A549 (cell line): ENCODE data around the gene TMPRSS11E.

Experiments used
- CHD2 ChIP-seq: fragments of 150-350 bp; IDR thresholded peaks from 2 replicates; pipeline ENCODE4 v1.6.1; 2014; ENCODE audit warnings: low read length; ENCODE audit not compliant: partially characterized antibody
- EHMT2 ChIP-seq: fragments of 200-600 bp; sonication (generic); IDR thresholded peaks from 2 replicates; pipeline ENCODE4 v1.6.1; 2016; ENCODE audit warnings: antibody characterized with exemption, low read depth, mild to moderate bottlenecking, moderate library complexity
- ELK1 ChIP-seq: fragments of 150-350 bp; IDR thresholded peaks from 2 replicates; pipeline ENCODE4 v1.6.1; 2014; ENCODE audit warnings: low read depth, mild to moderate bottlenecking, low read length
- HMGXB4 ChIP-seq: fragments of 250-450 bp; sonication (Bioruptor Pico); IDR thresholded peaks from 2 replicates; pipeline ENCODE4 v1.5.0; 2021; ENCODE audit warnings: mild to moderate bottlenecking, moderate library complexity, borderline replicate concordance
- PBX3 ChIP-seq: IDR thresholded peaks from 2 replicates; pipeline ENCODE4 v1.6.1; 2012
- PHF8 ChIP-seq: fragments of 200-600 bp; sonication (generic); IDR thresholded peaks from 2 replicates; pipeline ENCODE4 v1.6.1; 2016; ENCODE audit warnings: low read depth, mild to moderate bottlenecking, antibody characterized with exemption, moderate library complexity, borderline replicate concordance
- RCOR1 ChIP-seq: fragments of 150-350 bp; IDR thresholded peaks from 2 replicates; pipeline ENCODE4 v1.6.1; 2014; ENCODE audit warnings: antibody characterized with exemption, low read length, low read depth
- REST ChIP-seq: fragments of 200-600 bp; sonication (generic); IDR thresholded peaks from 2 replicates; pipeline ENCODE4 v1.6.1; 2016; ENCODE audit warnings: antibody characterized with exemption, mild to moderate bottlenecking, moderate library complexity
- SMC3 ChIP-seq: fragments of >200 bp; sonication (Bioruptor Twin); formaldehyde crosslinking; IDR thresholded peaks from 3 replicates; pipeline ENCODE4 v1.6.1; 2018; ENCODE audit warnings: inconsistent platforms
- TF ChIP-seq, protein P1 (sequence below): fragments of >200 bp; sonication (Bioruptor Twin); formaldehyde crosslinking; IDR thresholded peaks from 3 replicates; pipeline ENCODE4 v1.5.1; 2016
- TF ChIP-seq, protein P2 (sequence below): fragments of >200 bp; sonication (Bioruptor Twin); formaldehyde crosslinking; IDR thresholded peaks from 3 replicates; pipeline ENCODE4 v1.6.1; 2016

GRCh38 chr4:68434277-68434676 is 13.0 kb upstream of the TMPRSS11E start:
- TF ChIP-seq SMC3: no peak
- TF ChIP-seq RCOR1: no peak
- TF ChIP-seq, protein P1, sequence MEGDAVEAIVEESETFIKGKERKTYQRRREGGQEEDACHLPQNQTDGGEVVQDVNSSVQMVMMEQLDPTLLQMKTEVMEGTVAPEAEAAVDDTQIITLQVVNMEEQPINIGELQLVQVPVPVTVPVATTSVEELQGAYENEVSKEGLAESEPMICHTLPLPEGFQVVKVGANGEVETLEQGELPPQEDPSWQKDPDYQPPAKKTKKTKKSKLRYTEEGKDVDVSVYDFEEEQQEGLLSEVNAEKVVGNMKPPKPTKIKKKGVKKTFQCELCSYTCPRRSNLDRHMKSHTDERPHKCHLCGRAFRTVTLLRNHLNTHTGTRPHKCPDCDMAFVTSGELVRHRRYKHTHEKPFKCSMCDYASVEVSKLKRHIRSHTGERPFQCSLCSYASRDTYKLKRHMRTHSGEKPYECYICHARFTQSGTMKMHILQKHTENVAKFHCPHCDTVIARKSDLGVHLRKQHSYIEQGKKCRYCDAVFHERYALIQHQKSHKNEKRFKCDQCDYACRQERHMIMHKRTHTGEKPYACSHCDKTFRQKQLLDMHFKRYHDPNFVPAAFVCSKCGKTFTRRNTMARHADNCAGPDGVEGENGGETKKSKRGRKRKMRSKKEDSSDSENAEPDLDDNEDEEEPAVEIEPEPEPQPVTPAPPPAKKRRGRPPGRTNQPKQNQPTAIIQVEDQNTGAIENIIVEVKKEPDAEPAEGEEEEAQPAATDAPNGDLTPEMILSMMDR: no peak
- no peak for TF ChIP-seq PBX3
- TF ChIP-seq EHMT2: no peak
- no peak for TF ChIP-seq CHD2
- no peak for TF ChIP-seq REST
- TF ChIP-seq HMGXB4 (CRISPR knock-in tag): no peak
- no peak for TF ChIP-seq PHF8
- TF ChIP-seq, protein P2, sequence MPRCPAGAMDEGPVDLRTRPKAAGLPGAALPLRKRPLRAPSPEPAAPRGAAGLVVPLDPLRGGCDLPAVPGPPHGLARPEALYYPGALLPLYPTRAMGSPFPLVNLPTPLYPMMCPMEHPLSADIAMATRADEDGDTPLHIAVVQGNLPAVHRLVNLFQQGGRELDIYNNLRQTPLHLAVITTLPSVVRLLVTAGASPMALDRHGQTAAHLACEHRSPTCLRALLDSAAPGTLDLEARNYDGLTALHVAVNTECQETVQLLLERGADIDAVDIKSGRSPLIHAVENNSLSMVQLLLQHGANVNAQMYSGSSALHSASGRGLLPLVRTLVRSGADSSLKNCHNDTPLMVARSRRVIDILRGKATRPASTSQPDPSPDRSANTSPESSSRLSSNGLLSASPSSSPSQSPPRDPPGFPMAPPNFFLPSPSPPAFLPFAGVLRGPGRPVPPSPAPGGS: no peak
- TF ChIP-seq ELK1: no peak
